Inflammatory macrophage treated with lipopolysaccharide for 4 hours (primary cell): ENCODE results near the gene BHLHE40.

Source experiments
- DNase-seq: peaks from one replicate; pipeline ENCODE4 v3.0.0-alpha.2; 2020

BHLHE40 gene

DNA sequence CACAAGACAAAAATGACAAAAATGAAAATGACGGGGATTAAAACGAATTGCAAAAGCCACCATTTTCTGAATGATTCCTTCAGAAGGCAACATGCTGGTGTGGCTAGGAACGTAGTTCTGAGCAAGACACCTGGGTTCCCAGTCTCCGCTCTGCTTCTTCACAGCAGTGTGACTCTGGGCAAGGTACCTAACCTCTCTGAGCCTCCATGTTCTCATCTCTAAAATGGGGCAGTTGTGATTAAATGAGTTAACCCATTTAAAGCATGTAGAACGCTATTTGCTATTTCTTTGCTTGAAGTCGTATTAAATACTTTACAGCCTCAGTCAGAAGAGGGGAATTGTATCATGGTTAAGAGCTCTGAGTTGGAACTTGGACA is 23.6 kb downstream of the BHLHE40 start:
- DNase-seq: no peak

DNA sequence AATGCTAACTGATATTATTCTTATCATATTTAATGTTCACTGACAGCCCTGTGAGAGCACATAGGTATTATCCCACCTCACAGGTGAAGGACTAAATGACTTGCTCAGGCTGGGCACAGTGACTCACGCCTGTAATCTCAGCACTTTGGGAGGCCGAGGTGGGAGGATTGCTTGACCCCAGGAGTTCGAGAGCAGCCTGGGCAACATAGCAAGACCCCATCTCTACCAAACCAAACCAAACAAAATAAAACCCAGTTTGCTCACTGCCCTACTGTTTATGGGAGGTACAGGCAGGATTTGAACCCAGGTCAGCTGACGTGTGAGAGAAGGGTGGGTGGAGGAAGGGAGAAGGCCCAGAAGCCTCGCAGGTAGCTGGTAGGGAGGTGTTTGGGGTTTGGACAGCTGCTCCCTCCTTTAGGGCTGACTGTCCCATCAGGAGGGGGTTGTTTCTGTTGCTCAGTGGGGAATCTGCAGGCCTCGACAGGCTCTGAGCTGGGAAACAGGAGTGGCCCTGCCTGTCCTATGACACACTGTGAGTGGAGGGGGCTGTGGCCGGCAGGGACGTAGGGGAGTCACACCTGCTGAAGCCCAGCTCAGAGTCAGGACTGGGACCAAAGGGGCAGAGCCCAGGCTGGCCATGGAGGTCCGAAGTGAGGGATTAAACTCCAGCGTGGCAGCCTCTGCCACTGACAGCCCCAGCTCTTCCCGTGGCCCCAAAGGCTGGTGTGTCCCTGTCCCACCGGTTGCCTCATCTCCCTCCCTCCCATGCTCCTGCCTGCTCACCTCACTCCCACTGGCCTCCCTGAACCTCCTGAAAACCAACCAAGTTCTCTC is 25.3 kb downstream of the BHLHE40 start:
- DNase-seq: no peak

DNA sequence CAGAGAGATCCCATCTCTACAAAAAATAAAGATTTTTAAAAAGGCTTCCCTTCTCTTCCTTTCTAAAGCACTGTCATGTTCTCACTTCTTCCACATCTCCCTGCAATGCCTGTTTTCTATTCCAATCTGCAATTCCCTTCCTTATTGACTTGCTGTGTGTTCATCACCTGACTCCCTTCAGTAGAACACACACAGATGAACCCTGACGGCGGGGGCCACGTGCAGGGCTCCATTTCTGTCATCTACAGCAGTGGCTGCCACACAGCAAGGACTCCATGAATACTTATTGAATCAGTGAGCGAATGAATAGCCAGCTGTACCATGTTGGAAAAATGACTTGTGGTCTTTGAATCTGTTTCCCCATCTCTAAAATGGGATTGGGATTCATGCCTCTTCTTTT is 26.1 kb downstream of the BHLHE40 start:
- no peak for DNase-seq

DNA sequence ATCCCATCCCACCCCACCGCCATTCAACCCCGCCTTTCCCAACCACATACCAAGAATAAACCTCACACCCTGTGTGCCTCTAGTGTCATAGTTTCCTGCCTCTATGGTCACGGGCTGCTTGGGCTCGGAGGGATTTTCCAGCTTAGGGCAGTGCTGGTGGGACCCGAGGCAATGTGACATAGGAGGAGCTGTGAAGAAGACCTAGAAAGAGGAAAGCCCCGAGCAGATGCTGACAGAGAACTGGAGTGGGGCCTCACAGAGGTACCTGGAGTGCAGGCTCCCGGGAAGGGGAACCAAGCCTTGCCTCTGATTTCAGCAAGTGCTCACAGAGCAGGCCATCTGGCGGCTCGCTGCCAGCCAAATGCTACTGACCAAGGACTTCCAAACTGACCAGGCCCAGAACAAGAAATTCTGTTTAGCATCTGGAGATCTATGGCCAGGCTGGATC is 27.5 kb downstream of the BHLHE40 start:
- DNase-seq: peak; percentile 98

DNA sequence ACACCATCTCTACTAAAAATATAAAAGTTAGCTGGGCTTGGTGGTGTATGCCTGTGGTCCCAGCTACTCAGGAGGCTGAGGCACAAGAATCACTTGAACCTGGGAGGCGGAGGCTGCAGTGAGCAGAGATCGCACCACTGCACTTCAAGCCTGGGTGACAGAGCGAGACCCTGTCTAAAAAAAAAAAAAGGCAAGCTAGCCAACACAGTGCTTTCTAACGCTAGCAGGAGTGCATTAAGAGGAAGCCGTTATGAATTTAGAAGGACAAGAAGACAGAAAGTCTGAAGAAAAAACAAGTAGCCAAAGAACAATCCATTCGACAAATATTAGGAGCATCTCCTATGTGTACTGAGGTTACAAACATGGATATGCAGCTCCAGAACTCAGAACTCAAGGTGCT is 28.6 kb downstream of the BHLHE40 start:
- no peak for DNase-seq

DNA sequence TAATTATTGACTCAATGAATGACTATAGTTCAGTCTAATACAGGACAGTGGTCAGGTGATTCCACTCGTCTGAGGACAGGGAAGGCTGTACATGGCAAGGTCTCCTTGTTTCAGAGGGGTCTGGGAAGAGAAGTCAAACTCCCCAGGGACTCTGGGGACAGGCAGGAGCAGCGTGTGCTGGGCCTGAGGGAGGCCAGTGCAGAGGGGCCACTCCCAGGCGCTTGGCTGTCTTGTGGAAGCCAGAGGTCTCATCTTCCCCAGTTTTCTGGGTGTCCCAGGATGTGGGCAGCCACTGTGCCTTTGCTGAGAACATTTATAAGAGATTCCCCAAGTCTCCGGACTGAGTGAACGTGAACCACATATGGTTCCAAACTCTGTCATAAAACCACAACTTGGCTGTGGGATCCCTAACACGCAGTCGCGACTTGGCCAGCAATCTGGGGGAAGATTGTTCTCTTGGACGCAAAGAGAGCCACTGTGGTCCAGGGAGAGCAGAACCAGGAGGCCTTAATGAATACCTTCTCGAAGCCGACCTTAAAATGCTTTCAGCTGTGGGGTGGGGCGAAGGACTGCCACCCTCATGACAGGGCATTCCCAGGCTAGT is 30.4 kb downstream of the BHLHE40 start:
- no peak for DNase-seq

DNA sequence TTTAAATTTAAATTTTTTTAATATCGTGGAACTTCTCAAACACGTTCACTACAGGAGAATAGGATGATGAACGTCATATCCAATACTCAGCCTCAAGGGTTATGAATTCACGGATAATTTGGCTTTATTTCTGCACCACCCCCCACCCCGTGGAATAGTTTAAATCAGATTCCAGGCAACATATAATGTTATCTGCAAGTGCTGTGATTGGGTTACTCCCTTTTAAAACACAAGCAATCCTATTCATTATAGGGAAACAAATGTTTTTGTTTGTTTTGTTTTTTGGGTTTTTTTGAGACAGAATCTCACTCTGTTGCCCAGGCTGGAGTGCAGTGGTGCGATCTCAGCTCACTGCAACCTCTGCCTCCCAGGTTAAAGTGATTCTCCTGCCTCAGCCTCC is 30.9 kb downstream of the BHLHE40 start:
- no peak for DNase-seq

DNA sequence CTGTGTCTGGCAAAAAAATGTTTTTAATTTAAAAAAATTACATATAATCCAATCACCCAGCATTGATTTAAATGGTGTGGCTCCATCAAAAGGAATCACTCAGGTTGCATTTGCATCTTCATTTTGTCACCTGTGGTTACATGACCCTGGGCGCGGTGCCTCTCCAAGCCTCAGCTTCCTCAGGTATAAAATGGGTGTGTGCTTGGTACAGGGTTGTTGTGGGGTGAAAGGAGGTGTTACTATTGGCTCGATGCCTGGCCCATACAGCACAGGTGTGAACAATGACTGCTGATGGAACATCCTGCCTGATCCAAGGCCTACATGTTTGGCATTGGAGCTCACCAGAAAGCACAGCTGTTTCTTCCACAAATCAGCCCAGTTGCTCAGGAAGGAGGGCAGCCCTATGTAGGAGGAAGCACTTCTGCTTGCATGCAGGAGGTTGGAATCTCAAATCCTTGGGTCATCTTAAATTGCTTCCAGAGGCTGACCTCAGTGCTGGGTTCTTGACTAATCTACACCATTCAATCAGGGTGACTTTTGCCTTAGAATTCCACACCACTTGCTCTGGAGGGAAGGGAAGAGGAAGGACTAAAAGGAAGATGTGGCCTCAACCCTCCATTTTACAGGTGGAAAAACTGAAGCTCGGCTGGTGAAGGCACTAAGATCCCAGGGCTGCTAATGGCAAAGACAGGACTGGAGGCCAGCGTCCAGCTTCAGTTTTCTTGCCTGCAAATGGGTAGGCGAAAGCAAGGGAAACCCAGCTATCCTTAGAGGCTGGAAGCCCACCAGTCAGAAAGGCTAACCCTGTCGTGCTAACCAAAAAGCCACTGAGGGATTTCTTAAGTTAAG is 31.7 kb downstream of the BHLHE40 start:
- peak; percentile 80 for DNase-seq

DNA sequence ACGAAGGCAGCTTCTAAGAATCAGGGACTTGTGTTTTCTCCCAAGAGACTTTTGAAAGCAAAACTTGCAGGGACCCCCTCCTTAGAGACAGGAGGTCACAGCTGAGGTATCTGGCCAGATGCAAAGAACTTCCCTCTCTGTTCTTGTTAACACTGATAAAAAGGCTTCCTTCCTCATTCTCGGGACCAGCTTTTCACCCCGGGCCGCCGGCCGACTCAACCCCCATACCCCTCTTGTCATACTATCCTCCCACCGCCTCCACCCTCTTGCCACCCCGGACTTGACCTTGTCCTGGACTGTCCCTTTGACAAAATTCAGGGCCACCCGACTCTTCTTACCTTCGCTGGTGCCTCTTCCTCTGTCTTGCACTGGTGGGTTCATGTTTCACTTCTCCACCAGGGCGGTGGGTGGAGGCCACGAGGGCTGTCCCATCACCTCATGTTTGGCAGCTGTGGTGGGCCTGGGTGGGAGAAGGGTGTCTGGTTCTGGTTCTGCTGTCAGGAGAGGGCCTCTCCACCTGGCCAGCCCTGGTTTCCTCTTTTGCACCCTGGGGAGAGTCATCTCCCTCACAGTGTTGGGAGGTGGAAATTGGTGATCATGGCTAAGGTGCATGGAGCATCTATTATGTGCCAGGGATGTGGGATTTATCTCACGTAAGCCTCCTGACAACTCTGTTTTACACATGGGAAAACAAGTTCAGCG is 32.5 kb downstream of the BHLHE40 start:
- DNase-seq: peak; percentile 78

DNA sequence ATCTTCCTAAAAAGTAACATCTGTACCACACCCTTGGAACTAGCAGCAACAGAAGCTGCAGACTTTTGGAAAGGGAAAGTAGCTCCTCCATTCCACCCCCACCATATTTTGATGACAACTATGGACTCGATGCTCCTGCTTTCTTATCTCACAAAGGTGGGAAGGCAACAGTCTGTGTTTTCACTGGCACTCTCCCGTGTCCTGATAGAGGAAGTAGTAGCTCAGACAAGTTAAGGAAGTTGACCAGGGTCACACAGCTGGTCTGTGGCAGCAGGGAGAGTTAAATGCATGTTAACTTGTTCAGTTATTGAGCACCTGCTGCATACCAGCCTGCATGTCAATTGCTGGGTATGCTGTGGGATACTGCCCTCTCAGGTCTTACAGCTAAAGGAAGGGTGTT is 33.1 kb downstream of the BHLHE40 start:
- DNase-seq: peak; percentile 54

DNA sequence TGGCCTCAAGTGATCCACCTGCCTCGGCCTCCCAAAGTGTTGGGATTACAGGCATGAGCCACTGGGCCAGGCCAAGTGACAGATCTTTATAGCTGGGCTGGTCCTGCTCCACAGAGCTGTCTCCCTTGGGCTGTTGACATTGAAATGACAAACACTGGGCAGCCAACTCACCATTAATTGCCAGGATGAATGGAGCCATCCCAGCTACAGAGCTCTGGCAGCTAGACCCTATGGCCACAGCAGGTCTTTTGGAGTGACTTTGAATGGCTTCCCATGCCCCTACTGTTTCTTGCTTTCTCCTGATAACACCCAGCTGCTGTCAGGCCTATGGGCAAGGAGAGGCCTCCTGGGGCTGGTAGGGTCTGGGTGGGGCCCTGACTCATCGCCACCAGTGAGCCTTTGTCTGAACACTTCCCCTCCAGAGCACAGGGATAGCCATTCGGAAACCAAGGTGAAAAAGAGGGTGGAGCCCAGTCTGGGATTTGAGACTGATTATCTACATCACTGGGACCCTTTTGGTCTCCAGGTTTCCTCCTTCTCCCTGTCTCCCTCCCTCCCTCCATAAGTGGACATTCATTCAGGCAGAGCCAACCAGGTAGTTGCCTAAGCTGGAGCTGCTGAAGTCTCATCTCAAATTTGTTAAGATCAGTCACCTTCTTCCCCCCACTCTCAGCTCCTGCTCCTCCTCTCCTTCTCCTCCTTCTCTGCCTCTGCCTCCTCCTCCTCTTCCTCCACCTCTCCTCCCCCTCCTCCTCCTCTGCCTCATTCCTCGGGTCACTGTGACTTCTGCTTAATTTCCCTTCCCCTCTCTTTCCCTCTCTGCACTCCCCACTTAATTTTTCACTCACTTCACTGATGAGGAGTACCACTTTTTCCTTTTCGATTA is 34.0 kb downstream of the BHLHE40 start:
- peak; percentile 78 for DNase-seq

DNA sequence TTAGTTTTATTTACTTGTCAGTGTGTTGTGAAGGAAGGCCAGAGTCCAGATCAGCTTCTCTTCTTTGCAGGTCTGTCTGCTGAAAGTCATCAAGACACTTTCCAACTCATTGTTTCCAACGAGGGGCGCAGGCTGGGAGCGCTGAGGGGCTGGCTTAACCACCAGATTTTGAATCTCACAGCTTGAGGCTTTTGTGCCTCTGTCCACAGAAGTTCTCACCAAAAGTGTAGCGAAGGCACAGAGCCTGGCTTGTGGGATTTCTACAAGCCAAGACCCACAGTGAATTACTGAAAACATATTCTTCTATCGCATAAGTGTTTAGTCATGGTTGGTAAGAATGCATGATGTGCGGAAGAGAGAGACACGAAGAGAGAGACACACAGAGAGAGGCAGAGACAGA is 35.2 kb downstream of the BHLHE40 start:
- DNase-seq: no peak

DNA sequence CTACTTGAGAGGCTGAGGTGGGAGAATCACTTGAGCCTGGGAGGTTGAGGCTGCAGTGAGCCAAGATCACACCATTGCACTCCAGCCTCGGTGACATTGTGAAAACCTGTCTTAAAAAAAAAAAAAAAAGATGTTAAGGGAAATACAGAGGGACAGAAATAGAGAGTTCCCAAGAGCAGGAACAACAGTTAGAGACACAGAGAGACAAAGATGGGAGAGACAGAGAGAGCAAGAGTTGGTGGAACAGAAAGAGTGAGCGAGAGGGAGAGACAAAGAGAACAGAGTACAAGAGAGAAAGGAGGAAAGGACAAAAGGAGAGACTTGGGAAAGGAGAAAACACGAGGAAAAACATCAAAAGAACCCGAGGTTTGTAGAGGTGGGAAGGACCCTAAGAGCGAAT is 35.8 kb downstream of the BHLHE40 start:
- DNase-seq: no peak

DNA sequence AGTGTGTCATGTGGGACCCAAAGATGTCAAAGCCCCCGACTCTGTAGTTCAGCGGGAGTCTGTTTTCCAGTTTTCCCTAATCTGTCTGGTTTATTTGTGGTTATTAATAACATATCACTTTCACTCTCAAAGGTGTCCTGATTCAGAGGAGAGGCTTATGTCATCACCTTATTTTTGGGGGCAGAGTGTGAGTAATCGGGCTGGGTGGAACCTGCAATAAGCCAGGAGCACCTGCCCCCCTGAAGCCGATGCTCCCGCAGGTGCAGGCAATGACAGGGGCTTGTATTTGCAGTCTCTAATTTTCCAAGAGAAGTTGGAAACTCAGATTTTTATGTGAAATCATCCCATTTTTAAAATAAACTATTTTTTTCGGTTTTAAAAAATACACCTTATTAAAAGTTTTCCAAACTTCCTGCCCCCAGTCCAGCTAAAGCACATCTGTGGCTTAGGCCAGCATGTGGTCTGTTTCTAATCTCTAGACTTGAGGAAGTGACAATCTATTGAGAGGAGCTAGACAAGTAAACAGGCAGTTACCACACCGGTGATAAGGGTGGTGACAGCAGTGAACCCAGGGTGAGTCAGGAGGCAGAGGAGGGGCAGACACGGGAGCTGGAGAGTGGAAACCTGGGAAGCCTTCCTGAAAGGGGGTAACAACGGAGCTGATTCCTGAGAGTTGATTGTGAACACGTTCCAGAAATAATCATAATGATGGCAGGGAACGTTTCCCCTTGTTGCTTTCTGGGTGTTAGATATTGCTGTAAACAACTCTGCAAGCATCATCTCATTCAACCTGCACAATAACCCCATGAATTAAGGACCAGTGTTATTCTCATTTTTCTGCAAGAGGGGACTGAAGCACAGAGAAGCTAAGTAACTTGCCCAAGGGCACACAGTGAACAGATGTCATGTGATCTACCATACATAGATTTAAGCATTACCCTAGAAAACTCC is 37.2 kb downstream of the BHLHE40 start:
- peak; percentile 84 for DNase-seq

DNA sequence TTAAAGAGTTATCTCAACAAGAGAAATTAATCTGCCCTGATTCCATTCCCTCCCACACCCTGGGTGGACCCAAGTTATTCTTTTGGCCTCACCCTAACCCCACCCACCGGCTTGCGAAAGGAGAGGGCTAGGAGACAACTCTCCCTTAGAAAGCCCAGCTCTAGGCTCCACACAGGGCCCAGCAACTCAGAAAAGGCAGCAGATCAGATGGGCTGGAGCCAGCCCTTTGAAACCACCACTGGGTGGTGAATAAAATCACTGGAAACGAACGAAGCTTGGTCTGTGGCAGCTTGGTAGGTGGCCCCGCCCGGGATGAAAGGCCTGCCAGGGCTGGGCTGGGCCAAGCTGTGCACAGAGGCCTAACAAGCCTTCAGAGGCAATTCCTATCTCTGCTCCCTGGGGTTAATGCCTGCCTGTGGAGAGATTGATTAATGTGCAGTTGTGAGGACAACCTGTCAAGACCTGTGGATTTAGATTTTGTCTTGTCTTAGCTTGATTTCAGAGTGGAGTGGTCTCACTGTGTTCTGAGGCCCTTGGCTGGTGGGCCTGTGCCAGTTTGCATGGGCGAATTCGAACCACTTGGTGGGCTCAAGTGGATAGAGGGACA is 38.8 kb downstream of the BHLHE40 start:
- DNase-seq: peak; percentile 80

DNA sequence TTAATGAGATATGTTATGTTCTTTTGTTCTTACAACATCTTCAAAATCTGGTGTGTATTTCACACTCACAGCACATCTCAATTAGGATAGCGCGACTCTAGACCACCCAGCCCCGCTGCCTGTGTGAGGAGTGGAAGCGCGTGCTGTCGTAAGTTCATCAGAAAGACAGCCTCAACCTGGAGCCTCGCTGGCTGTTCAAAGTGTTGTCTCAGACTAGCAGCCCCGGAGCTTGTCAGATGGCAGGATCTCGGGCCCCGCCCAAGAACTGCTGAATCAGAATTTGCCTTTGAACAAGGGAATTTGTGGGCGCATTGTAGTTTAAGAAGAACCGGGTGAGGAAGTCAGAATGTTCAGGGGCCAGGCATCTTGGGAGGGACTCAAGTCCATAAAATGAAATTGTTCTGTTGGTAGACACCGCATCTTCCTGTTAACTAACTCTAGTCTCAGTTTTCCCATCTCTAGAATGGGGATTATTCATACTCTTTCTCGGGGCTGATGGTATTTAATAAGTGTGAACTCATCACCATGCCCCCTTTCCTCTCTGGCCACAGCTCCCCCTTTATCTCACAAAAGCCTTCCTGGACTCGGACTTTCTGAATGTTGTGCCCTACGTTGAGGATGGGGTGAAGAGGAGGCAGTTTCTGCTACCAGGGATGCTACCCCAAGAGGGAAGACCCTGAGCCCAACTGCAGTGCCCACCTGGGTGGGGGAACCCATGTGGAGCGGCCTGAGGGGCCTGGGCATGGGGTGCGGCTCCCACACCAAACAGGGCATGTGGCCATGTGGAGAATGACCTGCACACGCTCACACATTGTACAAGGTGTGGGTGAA is 40.4 kb downstream of the BHLHE40 start:
- peak; percentile 69 for DNase-seq

DNA sequence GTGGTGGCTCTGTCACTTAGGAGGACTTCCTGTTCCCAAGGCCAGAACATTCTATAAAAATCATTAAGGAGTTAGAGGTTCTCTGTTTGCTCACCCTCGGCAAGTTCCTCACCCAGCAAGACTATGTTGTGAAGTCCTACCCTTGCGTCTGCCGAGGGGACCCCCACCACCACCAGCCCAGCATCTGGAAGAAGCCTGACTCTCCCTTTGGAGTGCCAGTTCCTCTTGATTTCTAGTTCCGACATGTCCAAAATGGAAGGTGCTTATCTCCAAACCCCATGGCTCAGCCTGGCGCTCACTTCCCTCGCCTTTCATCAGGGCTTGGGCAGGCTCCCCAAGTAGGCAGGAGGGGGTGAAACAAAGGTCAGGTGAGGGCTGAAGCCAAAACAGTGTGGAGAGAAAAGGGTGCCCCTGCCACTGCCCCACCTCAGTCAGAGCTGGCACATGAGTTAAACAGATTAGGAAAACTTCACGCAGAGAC is 41.0 kb downstream of the BHLHE40 start:
- peak; percentile 45 for DNase-seq

DNA sequence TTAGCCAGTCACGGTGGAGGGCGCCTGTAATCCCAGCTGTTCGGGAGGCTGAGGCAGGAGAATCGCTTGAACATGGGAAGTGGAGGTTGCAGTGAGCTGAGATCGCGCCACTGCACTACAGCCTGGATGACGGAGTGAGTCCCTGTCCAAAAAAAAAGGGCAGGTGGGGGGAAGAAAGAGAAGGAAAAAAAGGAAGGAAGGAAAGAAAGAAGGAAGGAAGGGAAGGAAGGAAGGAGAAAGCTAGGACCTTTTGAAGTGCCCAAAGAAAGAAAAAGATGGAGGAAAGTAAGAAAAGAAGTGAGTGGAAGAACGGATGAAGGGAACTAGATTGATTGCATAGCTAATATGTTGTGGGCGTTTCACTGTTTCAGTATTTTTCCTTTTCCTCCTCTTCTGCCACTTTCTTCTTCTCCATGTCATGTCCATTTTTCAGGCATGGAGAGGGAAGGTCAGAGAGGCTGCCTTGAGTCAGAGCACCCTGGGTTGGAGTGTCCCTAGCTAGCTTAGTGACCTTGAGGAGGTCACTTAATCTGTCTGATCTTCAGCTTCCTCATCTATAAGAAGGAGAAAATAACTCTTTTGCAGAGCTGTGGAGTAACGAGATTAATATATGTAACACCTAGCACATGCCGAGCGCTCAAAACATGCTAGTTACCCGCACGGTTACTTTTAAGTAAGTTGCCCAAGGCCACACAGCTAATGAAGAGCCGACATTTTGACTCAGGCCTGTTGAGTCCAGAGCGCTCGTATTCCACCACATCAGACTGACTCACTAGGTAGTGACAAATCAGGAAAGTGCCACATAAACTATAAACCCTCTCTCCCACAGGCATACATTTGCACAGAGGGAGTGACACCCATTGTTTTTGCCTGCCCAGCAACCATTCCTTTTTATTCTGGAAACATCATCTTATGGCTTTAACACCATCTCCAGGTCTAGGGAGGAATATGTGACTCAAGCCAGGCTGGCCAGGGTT is 42.2 kb downstream of the BHLHE40 start:
- peak; percentile 77 for DNase-seq
